22Rv1 (cell line): ENCODE measurements around the gene CEP89.

Source experiments
- H3K27ac ChIP-seq: fragments of 450-650 bp; 2 replicates; pipeline ENCODE4 v1.5.1; 2017
- ZFX ChIP-seq: fragments of 450-650 bp; IDR thresholded peaks from 2 replicates; pipeline ENCODE4 v1.6.1; 2017; ENCODE audit warnings: antibody characterized with exemption, borderline replicate concordance
- TF ChIP-seq, protein P1 (sequence below): fragments of 450-650 bp; IDR thresholded peaks from 2 replicates; pipeline ENCODE4 v1.5.1; 2017; ENCODE audit warnings: mild to moderate bottlenecking

The CEP89 gene

GRCh38 chr19:32930567-32930966, 41.2 kb downstream of the CEP89 start:
- TF ChIP-seq ZFX, result no peak
- TF ChIP-seq, protein P1, sequence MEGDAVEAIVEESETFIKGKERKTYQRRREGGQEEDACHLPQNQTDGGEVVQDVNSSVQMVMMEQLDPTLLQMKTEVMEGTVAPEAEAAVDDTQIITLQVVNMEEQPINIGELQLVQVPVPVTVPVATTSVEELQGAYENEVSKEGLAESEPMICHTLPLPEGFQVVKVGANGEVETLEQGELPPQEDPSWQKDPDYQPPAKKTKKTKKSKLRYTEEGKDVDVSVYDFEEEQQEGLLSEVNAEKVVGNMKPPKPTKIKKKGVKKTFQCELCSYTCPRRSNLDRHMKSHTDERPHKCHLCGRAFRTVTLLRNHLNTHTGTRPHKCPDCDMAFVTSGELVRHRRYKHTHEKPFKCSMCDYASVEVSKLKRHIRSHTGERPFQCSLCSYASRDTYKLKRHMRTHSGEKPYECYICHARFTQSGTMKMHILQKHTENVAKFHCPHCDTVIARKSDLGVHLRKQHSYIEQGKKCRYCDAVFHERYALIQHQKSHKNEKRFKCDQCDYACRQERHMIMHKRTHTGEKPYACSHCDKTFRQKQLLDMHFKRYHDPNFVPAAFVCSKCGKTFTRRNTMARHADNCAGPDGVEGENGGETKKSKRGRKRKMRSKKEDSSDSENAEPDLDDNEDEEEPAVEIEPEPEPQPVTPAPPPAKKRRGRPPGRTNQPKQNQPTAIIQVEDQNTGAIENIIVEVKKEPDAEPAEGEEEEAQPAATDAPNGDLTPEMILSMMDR, result no peak
- H3K27ac ChIP-seq, result no peak overlapping the region

GRCh38 chr19:32928806-32929205, 43.0 kb downstream of the CEP89 start:
- TF ChIP-seq ZFX, result no peak
- TF ChIP-seq, protein P1, result no peak
- no peak overlapping the region for H3K27ac ChIP-seq

DNA sequence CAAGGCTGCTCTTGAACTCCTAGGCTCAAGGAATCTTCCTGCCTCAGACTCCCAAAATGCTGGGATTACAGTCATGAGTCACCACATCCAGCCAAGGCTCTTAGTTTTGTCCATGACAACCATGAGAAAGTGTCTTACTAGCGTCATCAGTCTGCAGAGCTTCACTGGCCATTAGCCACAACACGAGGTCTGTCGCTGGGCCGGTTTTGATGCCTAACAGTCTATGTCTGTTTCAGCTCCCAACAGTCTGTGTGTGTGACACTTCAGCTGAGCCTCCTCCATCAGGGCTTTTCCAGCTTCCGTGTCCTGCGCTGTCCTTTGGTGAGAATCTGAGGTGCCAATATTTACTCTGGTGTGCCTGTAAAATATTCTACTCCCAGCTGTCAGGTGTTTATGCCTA, 47.6 kb downstream of the CEP89 start:
- no peak overlapping the region for H3K27ac ChIP-seq
- TF ChIP-seq ZFX, result no peak
- TF ChIP-seq, protein P1, result no peak

- H3K27ac ChIP-seq, result no peak overlapping the region
- TF ChIP-seq ZFX, result no peak
- TF ChIP-seq, protein P1, result no peak
These were observed 50.1 kb downstream of the CEP89 start for GRCh38 chr19:32921624-32922023.

- TF ChIP-seq, protein P1, result no peak
- no peak for TF ChIP-seq ZFX
- H3K27ac ChIP-seq, result no peak overlapping the region
These were observed 52.4 kb downstream of the CEP89 start for GRCh38 chr19:32919365-32919764.

DNA sequence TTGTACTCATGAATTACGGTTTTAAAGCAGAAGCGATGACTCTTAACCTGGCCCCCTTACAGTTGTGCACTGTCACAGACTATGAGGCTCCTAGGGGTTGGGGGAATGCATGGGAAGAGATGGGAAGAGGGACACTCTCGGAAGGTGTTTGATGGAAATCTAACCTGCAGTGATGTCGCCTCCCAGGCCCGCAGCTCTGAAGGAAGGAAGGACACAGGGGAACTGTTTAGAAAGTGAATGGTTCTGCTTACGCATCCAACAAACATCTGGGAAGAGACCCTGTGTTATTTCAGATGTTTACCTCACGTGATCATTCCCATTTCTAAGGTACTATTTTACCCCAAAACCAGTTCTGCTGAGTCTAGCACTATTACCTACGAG, 54.2 kb downstream of the CEP89 start:
- no peak overlapping the region for H3K27ac ChIP-seq
- TF ChIP-seq ZFX, result no peak
- TF ChIP-seq, protein P1, result no peak

DNA sequence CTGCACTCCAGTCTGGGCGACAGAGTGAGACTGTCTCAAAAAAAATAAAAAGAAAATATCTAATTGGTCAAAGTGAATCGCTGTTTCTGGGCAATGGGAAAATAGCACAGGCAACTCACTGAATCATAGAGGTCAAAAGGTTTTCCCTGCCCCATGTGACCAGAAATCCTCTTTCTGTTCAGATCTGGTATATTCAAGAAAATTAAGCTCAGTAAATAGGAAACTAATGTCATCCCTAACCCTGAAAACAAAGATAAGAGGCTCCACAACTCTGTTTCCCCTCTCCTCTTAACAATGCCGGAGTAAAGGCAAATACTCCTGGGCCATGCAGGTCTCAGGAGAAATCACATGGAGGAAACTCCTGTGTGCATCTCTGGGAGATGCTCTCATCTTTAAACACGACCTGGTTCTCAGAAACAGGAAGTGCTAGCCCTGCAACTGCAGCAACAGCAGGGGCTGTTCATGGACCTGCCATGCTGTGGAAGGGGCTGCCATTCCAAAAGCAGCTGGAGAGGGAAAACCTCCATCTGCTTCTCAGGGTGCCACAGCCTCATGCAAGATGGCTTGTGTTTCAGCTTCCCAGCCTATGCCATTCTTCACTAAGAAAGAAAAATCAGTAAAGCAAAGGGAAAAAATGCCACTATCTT, 54.7 kb downstream of the CEP89 start:
- TF ChIP-seq, protein P1, result no peak
- no peak for TF ChIP-seq ZFX
- no peak overlapping the region for H3K27ac ChIP-seq
